ENCODE data around the gene LMX1A.

LMX1A gene

DNA sequence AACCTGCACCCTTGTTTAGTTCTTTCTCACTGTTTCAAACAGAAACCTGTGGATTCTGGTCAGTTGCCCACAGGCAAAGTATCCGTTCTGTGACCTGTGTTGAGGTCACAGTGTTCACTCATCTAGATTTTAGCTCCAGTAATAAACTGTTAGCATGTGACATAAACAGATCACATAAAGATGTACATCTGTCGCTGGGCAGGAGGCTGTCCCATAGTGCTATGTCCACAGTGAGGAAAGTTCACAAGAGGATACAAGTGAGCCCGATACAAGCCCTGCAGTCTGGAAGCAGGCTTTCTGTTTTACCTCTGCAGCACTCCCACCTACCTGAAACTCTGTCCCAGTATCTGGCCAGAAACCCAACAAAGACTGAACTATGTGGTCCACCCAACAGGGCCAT lies 28.4 kb downstream of the LMX1A start:
- Histone ChIP-seq H3K27me3 (ENCODE audit: insufficient read depth, low read length) (no peaks in the 10 kb centered on the region), H2AFZ (ENCODE audit: low read depth, low read length) (no peak overlapping the region), H3K9me3 (ENCODE audit: low read length) (no peaks in the 10 kb centered on the region), H3K4me3 (ENCODE audit: low read length) (no peak overlapping the region), H3K36me3 (ENCODE audit: insufficient read depth, low read length) (no peaks in the 10 kb centered on the region), H3K4me1 (ENCODE audit: insufficient read depth, low read length) (no peaks in the 10 kb centered on the region)

DNA sequence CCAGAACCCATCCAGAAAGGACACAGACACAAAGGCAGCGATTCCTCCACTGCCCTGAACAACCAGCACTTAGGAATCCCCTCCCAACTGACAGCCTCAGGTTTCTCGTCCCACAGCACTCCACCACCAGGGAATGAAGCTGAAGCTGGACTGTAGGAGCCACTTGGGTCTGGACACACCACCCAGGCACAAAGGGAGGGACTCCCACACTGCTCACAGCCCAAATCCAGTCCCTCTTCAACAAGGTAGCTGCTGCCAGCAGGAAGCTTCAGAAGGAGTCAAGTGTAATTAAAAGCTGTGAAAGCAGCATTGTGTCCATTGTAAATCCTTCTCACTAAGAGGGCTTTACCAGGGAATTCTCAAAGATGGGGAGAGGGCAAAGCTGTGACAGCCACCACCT lies 29.0 kb downstream of the LMX1A start:
- no peaks in the 10 kb centered on the region for H3K4me1 ChIP-seq (ENCODE audit: insufficient read depth, low read length)
- H3K36me3 ChIP-seq (ENCODE audit: insufficient read depth, low read length), result no peaks in the 10 kb centered on the region
- H3K9me3 ChIP-seq (ENCODE audit: low read length), result no peaks in the 10 kb centered on the region
- no peak overlapping the region for H3K4me3 ChIP-seq (ENCODE audit: low read length)
- no peak overlapping the region for H2AFZ ChIP-seq (ENCODE audit: low read depth, low read length)
- no peaks in the 10 kb centered on the region for H3K27me3 ChIP-seq (ENCODE audit: insufficient read depth, low read length)

DNA sequence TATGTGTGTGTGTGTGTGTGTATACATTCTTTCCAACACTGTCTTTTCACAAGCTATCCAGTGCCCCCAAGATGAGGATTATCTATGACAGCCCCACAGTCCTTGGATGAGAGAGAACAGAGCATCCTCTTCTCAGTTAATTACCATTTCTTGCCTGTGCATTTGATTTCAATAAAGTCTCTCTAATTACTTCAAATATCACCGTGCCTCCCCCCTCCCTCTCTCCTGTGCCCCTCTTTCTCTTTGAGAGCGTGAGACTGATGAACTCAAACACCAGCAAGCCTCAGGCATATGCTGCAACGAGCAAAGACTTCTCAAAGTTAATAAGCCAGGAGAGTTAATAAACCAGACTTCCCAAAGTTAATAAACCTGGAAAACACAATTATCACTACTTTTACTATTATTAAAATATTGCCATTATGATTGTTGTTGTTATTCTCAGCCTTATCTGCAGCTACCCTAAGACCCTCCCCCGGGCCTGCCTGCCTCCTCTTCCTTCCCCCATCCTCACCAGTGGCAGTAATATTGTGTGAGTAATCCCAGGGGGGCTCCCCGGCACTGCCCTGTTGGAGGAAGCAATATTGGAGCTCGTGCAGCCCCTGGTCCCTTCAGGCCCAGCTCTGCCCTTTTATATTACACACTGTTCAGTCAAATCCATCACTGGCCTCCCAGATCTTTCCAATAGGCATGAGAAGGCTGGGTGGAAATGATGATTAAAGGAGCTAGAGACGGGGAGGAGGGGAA lies 30.9 kb downstream of the LMX1A start:
- H3K36me3 ChIP-seq (ENCODE audit: insufficient read depth, low read length), result no peaks in the 10 kb centered on the region
- no peak overlapping the region for H3K4me3 ChIP-seq (ENCODE audit: low read length)
- no peaks in the 10 kb centered on the region for H3K4me1 ChIP-seq (ENCODE audit: insufficient read depth, low read length)
- no peak overlapping the region for H2AFZ ChIP-seq (ENCODE audit: low read depth, low read length)
- no peaks in the 10 kb centered on the region for H3K9me3 ChIP-seq (ENCODE audit: low read length)
- no peaks in the 10 kb centered on the region for H3K27me3 ChIP-seq (ENCODE audit: insufficient read depth, low read length)

DNA sequence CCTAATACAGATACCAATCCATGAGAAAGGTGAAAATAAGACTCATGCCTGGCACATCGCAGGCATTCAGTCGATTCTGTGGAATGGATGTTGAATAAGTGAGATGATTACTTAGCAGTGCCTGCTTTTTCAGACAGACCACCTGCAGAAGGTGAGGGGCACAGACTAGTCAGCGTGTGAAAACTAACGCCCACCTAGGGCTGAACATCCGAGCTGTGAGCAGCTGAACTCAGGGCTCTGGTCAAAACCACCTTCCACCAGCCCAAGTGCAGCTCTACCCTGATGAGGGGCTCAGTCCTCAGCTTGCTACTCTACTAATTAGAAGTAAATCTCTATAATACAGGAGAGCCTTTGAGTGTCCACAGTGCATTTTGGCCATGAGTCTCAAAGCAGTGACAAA lies 32.5 kb downstream of the LMX1A start:
- H3K4me1 ChIP-seq (ENCODE audit: insufficient read depth, low read length), result no peaks in the 10 kb centered on the region
- no peak overlapping the region for H2AFZ ChIP-seq (ENCODE audit: low read depth, low read length)
- H3K9me3 ChIP-seq (ENCODE audit: low read length), result no peaks in the 10 kb centered on the region
- H3K4me3 ChIP-seq (ENCODE audit: low read length), result no peak overlapping the region
- no peaks in the 10 kb centered on the region for H3K36me3 ChIP-seq (ENCODE audit: insufficient read depth, low read length)
- H3K27me3 ChIP-seq (ENCODE audit: insufficient read depth, low read length), result no peaks in the 10 kb centered on the region

DNA sequence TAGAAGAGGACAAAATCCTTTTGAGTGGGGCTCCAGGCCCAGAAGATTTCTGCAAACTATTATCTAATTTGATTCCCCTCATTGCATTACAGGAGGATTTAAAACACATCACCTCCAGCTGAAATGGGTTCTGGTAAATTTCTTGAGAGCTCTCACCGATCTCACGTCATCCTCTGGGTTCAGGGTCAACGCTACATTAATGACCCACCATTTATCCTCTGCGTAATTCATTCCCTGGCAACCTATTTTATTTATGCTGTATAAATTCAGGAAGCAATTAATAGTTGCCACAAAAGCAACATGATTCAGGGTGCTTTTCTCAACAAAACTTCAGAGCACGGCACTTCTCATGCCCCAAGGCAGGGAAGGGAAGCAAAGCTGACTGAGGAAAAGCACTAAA lies 38.9 kb downstream of the LMX1A start:
- no peaks in the 10 kb centered on the region for H3K36me3 ChIP-seq (ENCODE audit: insufficient read depth, low read length)
- no peak overlapping the region for H2AFZ ChIP-seq (ENCODE audit: low read depth, low read length)
- H3K4me1 ChIP-seq (ENCODE audit: insufficient read depth, low read length), result no peaks in the 10 kb centered on the region
- H3K9me3 ChIP-seq (ENCODE audit: low read length), result no peaks in the 10 kb centered on the region
- no peaks in the 10 kb centered on the region for H3K27me3 ChIP-seq (ENCODE audit: insufficient read depth, low read length)
- no peak overlapping the region for H3K4me3 ChIP-seq (ENCODE audit: low read length)

DNA sequence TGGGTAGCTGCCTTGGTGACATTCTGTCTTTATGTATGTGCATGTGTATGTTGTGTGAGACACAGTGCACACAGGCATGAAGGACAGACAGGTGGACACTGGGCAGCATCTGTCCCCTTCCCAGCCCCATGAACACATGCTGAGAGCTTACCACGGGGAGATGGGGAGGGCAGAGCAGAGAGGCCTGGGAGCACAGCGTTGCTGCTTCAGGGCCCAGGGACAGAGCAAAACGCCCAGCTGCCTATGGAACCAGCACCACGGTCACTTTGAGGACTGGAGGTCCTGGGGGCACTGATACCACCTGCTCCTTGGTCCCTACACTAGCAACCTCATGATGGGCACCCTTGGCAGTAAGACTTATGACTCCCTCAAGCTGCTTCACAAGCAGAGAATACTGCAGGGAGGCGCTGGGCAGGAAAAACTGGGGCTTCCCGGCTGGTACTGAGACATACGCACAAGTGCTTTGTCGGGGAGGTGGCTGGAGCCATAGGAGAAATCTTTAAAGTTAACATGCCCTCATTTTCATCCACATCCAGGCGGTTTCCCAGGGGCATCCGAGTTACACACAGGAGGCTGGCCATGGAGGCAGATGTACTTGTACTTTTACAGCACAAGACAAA lies 40.3 kb downstream of the LMX1A start:
- no peaks in the 10 kb centered on the region for H3K27me3 ChIP-seq (ENCODE audit: insufficient read depth, low read length)
- H3K9me3 ChIP-seq (ENCODE audit: low read length), result no peaks in the 10 kb centered on the region
- H3K4me3 ChIP-seq (ENCODE audit: low read length), result no peak overlapping the region
- H3K36me3 ChIP-seq (ENCODE audit: insufficient read depth, low read length), result no peaks in the 10 kb centered on the region
- no peak overlapping the region for H2AFZ ChIP-seq (ENCODE audit: low read depth, low read length)
- H3K4me1 ChIP-seq (ENCODE audit: insufficient read depth, low read length), result no peaks in the 10 kb centered on the region

DNA sequence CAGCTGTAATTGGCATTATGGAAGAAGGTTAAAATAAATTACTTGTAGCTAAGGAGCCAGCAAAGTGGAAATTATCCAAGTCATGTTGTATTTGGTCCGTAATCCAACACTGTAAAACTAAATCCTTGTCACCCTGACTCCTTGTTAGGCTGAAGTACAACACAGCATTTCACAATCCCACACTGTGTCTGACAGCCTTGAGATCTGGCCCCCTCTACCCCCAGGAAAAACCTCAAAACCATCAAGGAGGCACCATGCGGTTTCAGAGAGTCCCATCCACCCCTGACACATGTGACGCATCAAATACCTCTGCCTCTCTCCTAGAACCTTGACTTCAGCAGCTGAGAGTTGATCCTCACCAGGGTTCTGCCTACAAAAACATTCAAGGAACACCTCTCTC lies 41.0 kb downstream of the LMX1A start:
- Histone ChIP-seq H3K4me1 (ENCODE audit: insufficient read depth, low read length) (no peaks in the 10 kb centered on the region), H3K36me3 (ENCODE audit: insufficient read depth, low read length) (no peaks in the 10 kb centered on the region), H3K4me3 (ENCODE audit: low read length) (no peak overlapping the region), H2AFZ (ENCODE audit: low read depth, low read length) (no peak overlapping the region), H3K9me3 (ENCODE audit: low read length) (no peaks in the 10 kb centered on the region), H3K27me3 (ENCODE audit: insufficient read depth, low read length) (no peaks in the 10 kb centered on the region)

DNA sequence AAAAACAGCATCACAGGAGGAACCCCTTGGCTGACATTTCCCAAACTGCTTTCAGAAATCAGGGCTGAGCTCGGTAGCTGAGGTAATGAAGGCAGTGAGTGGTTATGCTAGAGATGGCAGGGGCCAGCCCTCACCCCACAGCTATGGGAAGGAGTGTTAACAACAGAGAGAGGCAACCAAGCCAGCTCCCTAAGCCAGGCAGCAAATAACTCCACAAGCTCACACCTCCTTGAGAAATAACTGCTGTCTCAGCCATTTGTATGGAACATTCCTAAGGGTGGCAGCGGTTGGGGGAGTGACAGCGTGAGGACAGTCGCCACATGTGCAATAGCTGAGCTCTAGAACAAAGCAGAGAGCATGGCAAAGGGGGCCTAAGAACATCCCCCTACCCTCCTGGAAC lies 42.6 kb downstream of the LMX1A start:
- no peak overlapping the region for H3K4me3 ChIP-seq (ENCODE audit: low read length)
- H3K9me3 ChIP-seq (ENCODE audit: low read length), result no peaks in the 10 kb centered on the region
- no peaks in the 10 kb centered on the region for H3K27me3 ChIP-seq (ENCODE audit: insufficient read depth, low read length)
- H3K4me1 ChIP-seq (ENCODE audit: insufficient read depth, low read length), result no peaks in the 10 kb centered on the region
- H3K36me3 ChIP-seq (ENCODE audit: insufficient read depth, low read length), result no peaks in the 10 kb centered on the region
- no peak overlapping the region for H2AFZ ChIP-seq (ENCODE audit: low read depth, low read length)

DNA sequence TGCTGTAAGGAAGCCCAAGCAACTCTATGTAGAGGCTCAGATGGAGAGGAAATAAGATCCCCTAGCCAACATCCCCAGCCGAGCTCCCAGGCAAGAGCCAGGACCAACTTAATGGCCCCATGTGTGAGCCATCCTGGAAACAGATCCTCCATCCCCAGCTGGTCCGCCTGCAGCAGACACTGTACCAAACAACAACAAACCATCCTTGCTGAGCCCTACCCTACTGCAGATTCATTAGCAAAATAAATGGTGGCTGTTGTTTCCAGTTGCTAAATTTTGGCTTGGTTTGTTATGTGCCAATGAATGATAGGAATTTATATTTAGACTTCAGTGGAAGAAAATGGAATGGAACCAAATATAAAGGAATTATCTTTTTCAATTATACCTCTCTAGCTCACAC lies 43.9 kb downstream of the LMX1A start:
- Histone ChIP-seq H3K4me1 (ENCODE audit: insufficient read depth, low read length) (no peaks in the 10 kb centered on the region), H3K9me3 (ENCODE audit: low read length) (no peaks in the 10 kb centered on the region), H2AFZ (ENCODE audit: low read depth, low read length) (no peak overlapping the region), H3K36me3 (ENCODE audit: insufficient read depth, low read length) (no peaks in the 10 kb centered on the region), H3K4me3 (ENCODE audit: low read length) (no peak overlapping the region), H3K27me3 (ENCODE audit: insufficient read depth, low read length) (no peaks in the 10 kb centered on the region)

DNA sequence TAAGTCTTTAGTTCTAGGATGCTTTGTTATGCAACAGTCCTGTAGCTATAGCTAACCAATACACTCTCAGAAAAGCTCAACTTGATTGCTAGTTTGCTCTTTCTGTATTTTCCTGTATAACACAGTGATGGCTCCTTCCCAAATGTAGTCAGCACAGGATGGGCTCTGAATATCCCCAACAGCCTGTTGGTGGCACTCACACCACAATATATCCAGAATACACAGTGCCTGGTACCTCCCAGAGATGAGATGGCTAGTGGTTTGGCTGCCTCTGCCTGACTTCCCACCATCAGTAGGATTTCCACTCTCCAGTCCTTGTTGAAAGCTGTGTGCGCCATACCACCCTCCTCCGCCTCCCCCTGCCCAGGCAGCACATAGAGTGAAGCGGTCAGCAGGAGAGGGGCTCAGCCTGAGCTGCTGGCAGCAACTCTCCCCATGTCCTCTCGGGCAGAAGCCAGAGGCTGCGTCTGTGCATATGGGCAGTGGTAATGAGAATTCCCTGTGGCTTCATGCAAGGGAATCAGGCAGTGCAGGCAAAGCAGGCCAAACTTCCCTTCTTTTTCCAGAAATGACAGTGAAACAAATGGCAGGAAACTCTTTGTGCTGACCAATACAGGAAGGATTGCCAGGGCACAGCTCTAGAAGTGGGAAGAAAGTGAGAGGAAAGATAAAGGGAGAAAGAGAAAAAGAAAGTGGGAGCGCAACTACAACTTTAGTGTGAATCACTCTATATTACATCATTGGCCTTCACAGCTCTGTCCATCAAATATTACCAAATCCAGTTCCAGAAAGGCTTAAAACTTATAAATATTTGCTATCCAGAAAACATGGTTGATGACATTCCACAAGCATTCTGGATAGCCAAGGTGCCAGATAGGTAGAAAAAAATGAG lies 49.7 kb downstream of the LMX1A start:
- no peaks in the 10 kb centered on the region for H3K9me3 ChIP-seq (ENCODE audit: low read length)
- H3K36me3 ChIP-seq (ENCODE audit: insufficient read depth, low read length), result no peaks in the 10 kb centered on the region
- no peaks in the 10 kb centered on the region for H3K27me3 ChIP-seq (ENCODE audit: insufficient read depth, low read length)
- H3K4me3 ChIP-seq (ENCODE audit: low read length), result no peak overlapping the region
- H2AFZ ChIP-seq (ENCODE audit: low read depth, low read length), result no peak overlapping the region
- no peaks in the 10 kb centered on the region for H3K4me1 ChIP-seq (ENCODE audit: insufficient read depth, low read length)

DNA sequence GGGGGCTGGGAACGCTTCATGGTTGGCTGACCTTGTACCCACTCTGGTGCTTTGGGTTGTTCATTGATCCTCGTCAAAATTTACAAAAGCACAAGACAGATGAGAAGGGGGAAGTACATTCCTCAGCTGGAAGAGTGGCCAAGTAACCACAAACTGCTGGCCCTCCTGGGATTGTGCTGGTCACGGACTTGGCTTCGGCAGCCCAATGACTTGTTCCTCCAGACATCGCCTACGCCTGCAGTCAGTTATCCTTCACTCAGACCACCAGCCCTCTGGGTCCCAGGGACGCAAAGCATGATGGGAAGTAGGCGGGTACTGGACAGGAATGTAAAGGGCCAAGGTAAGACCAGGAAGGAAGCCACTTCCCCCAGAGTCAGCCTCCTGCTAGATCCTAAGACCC lies 53.1 kb downstream of the LMX1A start:
- Histone ChIP-seq H3K9me3 (ENCODE audit: low read length) (no peaks in the 10 kb centered on the region), H3K4me3 (ENCODE audit: low read length) (no peak overlapping the region), H2AFZ (ENCODE audit: low read depth, low read length) (no peak overlapping the region), H3K4me1 (ENCODE audit: insufficient read depth, low read length) (no peaks in the 10 kb centered on the region), H3K36me3 (ENCODE audit: insufficient read depth, low read length) (no peaks in the 10 kb centered on the region), H3K27me3 (ENCODE audit: insufficient read depth, low read length) (peaks cover under 1% of the 10 kb centered on the region)

DNA sequence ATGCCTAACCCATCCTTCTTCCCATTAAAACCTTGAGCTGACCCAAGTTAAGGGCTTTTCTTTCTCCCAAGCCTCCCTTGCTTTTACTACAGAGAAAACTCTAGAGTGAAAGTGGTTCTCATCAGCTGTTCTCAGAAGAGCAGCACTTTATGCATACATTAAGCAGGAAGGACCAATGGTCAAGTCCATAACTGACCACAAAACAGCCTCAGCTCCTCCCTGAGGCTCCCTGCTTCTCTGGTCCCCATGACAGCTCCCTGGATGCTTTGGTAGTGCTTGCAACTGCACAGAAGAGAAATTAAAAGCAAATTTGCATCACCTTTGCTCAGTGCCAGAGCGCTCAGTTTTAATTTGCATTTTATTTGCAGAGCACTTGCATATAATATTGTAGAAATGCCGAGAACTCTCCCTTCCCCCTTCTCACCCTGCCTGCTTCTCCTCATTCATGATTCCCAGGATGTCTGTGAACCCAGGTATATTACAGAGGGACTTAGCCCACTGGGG lies 56.1 kb downstream of the LMX1A start:
- no peaks in the 10 kb centered on the region for H3K9me3 ChIP-seq (ENCODE audit: low read length)
- H3K4me3 ChIP-seq (ENCODE audit: low read length), result no peak overlapping the region
- H3K36me3 ChIP-seq (ENCODE audit: insufficient read depth, low read length), result no peaks in the 10 kb centered on the region
- H3K27me3 ChIP-seq (ENCODE audit: insufficient read depth, low read length), result peaks cover 4% of the 10 kb centered on the region
- no peak overlapping the region for H2AFZ ChIP-seq (ENCODE audit: low read depth, low read length)
- no peaks in the 10 kb centered on the region for H3K4me1 ChIP-seq (ENCODE audit: insufficient read depth, low read length)

DNA sequence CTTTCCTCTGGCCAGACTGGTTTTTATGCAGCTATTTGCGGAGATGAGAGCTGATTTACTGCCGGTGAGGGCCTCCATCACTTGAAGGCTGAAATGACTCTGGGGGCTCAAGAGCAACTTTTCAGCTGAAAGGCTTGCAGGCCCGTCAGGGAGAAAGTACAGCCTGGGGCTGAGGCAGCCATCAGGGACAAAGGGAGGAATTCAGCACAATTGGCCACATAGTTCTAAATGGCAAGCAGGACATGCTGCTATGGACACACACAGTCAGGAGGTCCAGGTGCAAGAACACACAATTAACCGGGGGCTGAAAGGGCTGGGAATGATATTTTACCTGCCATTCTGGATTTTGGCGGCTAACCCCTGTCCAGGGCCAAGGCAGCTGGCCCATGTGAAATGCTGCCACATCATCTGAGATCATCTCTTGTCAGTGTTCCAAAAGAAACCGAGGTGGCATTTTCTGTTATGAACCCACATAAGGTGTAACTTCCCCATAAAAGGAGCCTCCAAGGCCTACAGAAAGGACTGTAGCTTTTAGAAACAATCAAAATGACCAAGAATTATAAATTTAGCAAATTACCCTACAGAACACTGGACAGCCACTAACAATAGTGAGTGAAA lies 58.2 kb downstream of the LMX1A start:
- H3K4me3 ChIP-seq (ENCODE audit: low read length), result no peak overlapping the region
- peaks cover 4% of the 10 kb centered on the region for H3K27me3 ChIP-seq (ENCODE audit: insufficient read depth, low read length)
- no peaks in the 10 kb centered on the region for H3K36me3 ChIP-seq (ENCODE audit: insufficient read depth, low read length)
- no peaks in the 10 kb centered on the region for H3K4me1 ChIP-seq (ENCODE audit: insufficient read depth, low read length)
- no peaks in the 10 kb centered on the region for H3K9me3 ChIP-seq (ENCODE audit: low read length)
- H2AFZ ChIP-seq (ENCODE audit: low read depth, low read length), result no peak overlapping the region
